ENCODE data around the gene CPAMD8.

CPAMD8 gene

DNA sequence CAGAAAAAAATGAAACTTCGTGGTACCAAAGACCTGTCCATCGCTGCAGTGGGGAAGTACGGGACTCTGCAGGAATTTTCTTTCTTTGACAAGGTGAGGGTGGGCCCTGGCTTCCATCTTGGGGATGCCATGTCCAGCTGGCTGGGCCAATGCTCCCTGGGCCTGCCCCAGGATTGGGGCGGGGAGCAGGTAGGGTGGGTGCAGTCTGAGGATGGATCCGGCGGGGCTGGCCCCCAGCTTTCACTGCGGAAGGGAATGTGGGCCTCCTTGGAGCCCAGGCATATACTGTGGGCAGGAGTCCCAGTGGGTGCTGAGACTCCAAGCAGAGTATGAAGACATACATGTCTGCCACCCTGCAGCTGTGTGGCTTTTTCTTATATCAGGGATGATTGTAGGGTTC is 173.5 kb downstream of the CPAMD8 start:
- no peak for DNase-seq (ENCODE audit: low read depth)
- TF ChIP-seq CTCF (conservative IDR thresholded peaks at IDR 0.05; ENCODE audit: low read length) = no peak
- H3K4me3 ChIP-seq (ENCODE audit: low read length) = no peak overlapping the region

- no peak overlapping the region for H3K4me3 ChIP-seq (ENCODE audit: low read length)
- DNase-seq (ENCODE audit: low read depth) = peak; percentile 12
- TF ChIP-seq CTCF (conservative IDR thresholded peaks at IDR 0.05; ENCODE audit: low read length) = no peak
Observed at GRCh38 chr19:16851031-16851712, 175.4 kb downstream of the CPAMD8 start.

DNA sequence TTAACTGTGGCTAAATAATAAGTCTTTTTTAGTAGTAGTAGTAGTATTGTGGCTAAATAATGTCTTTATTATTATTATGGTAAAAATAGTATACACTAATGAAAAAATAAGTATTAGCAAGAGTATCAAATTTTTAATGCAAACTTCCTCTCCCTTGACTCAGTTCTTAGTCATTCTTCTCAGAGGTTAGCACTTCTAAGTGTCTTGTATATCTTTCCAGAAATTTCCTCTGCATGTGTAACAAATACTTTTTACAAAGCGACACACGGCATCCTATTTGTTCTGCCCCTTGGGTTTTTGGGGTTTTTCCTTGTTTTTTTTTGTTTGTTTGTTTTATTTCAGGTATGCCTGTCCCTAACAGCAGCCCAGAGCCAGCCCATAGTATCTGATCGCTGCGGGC is 176.5 kb downstream of the CPAMD8 start:
- no peak for TF ChIP-seq CTCF (conservative IDR thresholded peaks at IDR 0.05; ENCODE audit: low read length)
- H3K4me3 ChIP-seq (ENCODE audit: low read length) = no peak overlapping the region
- DNase-seq (ENCODE audit: low read depth) = peak; percentile 9

DNA sequence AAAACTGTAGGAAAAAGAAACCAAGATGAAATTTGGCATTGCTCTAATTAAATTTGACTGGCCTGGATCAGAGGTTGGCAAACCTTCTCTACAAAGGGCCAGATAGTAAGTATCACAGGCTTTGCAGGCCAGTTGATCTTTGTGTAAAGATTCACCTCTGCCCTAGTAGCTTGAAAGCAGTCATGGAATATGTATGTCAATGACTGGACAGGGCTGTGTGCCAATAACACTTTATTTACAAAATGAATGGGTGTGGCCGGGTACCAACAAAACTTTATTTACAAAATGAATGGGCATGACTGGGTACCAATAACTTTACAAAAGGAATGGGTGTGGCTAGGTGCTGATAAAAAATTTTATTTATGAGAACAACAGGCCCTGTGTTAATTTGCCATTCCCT is 177.4 kb downstream of the CPAMD8 start:
- no peak for TF ChIP-seq CTCF (conservative IDR thresholded peaks at IDR 0.05; ENCODE audit: low read length)
- peak; percentile 24 for DNase-seq (ENCODE audit: low read depth)
- no peak overlapping the region for H3K4me3 ChIP-seq (ENCODE audit: low read length)

DNA sequence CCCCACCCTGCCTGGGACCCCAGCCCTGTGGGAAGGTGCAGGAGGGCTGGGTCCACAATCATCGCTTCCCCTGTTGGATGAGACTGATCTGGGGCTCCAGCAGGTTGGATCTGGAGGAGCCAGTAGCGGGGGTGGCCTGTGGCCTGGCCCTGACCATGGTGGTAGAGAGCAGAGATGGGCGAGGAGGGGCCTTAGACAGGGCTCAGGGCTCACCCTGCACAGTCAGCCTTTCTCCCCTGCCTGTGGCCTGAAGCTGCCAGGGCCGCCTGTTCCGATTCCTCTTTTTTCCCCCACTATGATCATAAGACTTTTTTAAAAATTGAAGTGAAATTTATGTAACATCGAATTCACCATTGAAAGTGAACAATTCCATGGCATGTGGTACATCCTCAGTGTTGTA is 179.2 kb downstream of the CPAMD8 start:
- H3K4me3 ChIP-seq (ENCODE audit: low read length) = no peak overlapping the region
- no peak for DNase-seq (ENCODE audit: low read depth)
- no peak for TF ChIP-seq CTCF (conservative IDR thresholded peaks at IDR 0.05; ENCODE audit: low read length)

GRCh38 chr19:16846901-16847300 is 179.7 kb downstream of the CPAMD8 start:
- no peak overlapping the region for H3K4me3 ChIP-seq (ENCODE audit: low read length)
- TF ChIP-seq CTCF (conservative IDR thresholded peaks at IDR 0.05; ENCODE audit: low read length) = no peak
- no peak for DNase-seq (ENCODE audit: low read depth)
